Measurements from ENCODE around the gene IL17B. TPM values are rescaled to one million over a fixed set of nuclear protein-coding genes. Genes with fewer than 3 reads are reported as not detected.

IL17B gene
- total and polyA plus RNA-seq, 9 of the 15 experiments (the other 6 are each of a cell fraction or from before 2014, with no cell fraction given) = 0.28 to 2.6 (median 0.53) TPM; not detected in 2

- TF ChIP-seq ZBTB49 (CRISPR knock-in tag; IDR thresholded peaks at IDR 0.05; ENCODE audit: borderline replicate concordance) (peak; percentile 65; the same call in 1 of the 2 replicates), PREB (CRISPR knock-in tag; IDR thresholded peaks at IDR 0.05) (no peak), ARID4B (CRISPR knock-in tag; IDR thresholded peaks at IDR 0.05) (peak; percentile 80; the same call in 1 of the 2 replicates), NFE2L1 (tag; IDR thresholded peaks at IDR 0.05; ENCODE audit: borderline replicate concordance, low read depth) (no peak), CEBPZ (IDR thresholded peaks at IDR 0.05; ENCODE audit: borderline replicate concordance, low read depth, low read length) (no peak), BCOR (IDR thresholded peaks at IDR 0.05) (peak; percentile 99), SLC30A9 (CRISPR knock-in tag; IDR thresholded peaks at IDR 0.05) (no peak), GABPA (tag; conservative IDR thresholded peaks at IDR 0.05; ENCODE audit: low read depth) (peak; percentile 100), POLR2G (IDR thresholded peaks at IDR 0.05; ENCODE audit: low read depth, low read length) (peak; percentile 99), TCF3 (CRISPR knock-in tag; IDR thresholded peaks at IDR 0.05) (0 out of 2 replicates have a peak, but pooled peaks have one; percentile 29), NR2C1 (IDR thresholded peaks at IDR 0.05) (peak; percentile 78; the same call in 1 of the 2 replicates), NR2C1 (tag; IDR thresholded peaks at IDR 0.05) (peak; percentile 87)
Measured at GRCh38 chr5:149345147-149345891, 33.8 kb downstream of the IL17B start, which contains the start of gene GRPEL2 (continued).

Data from K562 (cell line).